B cell (primary cell): ENCODE results near the gene INAFM2. TPM values are rescaled to one million over a fixed set of nuclear protein-coding genes. Genes with fewer than 3 reads are reported as not detected.

Source experiments
- ATAC-seq: fragments of 200-7000 bp; cut with Tn5 transposase; one replicate; pipeline ENCODE4 v1.10.0; 2021; ENCODE audit warnings: low read depth, mild to moderate bottlenecking, moderate number of reproducible peaks, moderate library complexity
- CTCF ChIA-PET: fragments of 350-600 bp; sonication (Branson Sonifier 250); formaldehyde crosslinking; loops from one replicate; lab custom pipeline; 2021; ENCODE audit warnings: antibody characterized with exemption, inconsistent platforms; lab: Charles Lee
- POLR2A ChIA-PET: fragments of 350-600 bp; sonication (Branson Sonifier 250); formaldehyde crosslinking; loops from one replicate; lab custom pipeline; 2021; ENCODE audit warnings: antibody characterized with exemption; lab: Charles Lee
- DNase-seq: peaks from one replicate; pipeline ENCODE4 v3.0.0; 2013
- H2AFZ ChIP-seq: 2 replicates; pipeline ENCODE4 v1.6.1; 2012; ENCODE audit warnings: mild to moderate bottlenecking, low read depth, low read length; ENCODE audit not compliant: insufficient read depth, poor library complexity, severe bottlenecking
- H3K27ac ChIP-seq, 2 donors: 1 replicate in 1 of 2; 2 replicates in 1 of 2; pipeline ENCODE4 v1.5.1; 2012 to 2013; ENCODE audit warnings: low read length in 2 of 2, mild to moderate bottlenecking in 2 of 2, moderate library complexity in 1 of 2
- H3K27me3 ChIP-seq, 4 experiments: fragments of 200-600 bp in 1 of 4; sonication (generic) in 1 of 4; replicated peaks in 1 of 4; 1 replicate in 2 of 4; 2 replicates in 2 of 4; pipeline versions ENCODE4 v1.6.1 to v1.7.0; 2013 to 2016; ENCODE audit warnings: low read length in 3 of 4, mild to moderate bottlenecking in 2 of 4, mixed read lengths in 1 of 4, moderate library complexity in 1 of 4; ENCODE audit not compliant: insufficient read depth in 4 of 4, control insufficient read depth in 3 of 4; ENCODE audit errors: control extremely low read depth in 1 of 4
- H3K36me3 ChIP-seq, 2 experiments: replicated peaks in 1 of 2; 1 replicate in 1 of 2; 2 replicates in 1 of 2; pipeline versions ENCODE4 v1.6.1 to v1.7.1; 2013; ENCODE audit warnings: low read length in 1 of 2; ENCODE audit not compliant: insufficient read depth in 2 of 2, control insufficient read depth in 1 of 2; ENCODE audit errors: control extremely low read depth in 1 of 2, extremely low read depth in 1 of 2
- H3K4me1 ChIP-seq, 2 donors: fragments of 200-600 bp in 1 of 2; sonication (generic) in 1 of 2; 1 replicate in 1 of 2; 2 replicates in 1 of 2; pipeline versions ENCODE4 v1.5.1 to v1.6.1; 2013 to 2017; ENCODE audit warnings: low read length in 2 of 2; ENCODE audit not compliant: control insufficient read depth in 2 of 2, insufficient read depth in 2 of 2
- H3K4me2 ChIP-seq: replicated peaks from 2 replicates; pipeline ENCODE3; 2012; ENCODE audit warnings: mild to moderate bottlenecking, low read depth, low read length; ENCODE audit not compliant: poor library complexity, severe bottlenecking
- H3K4me3 ChIP-seq, 5 experiments: fragments of 200-600 bp in 1 of 5; sonication (generic) in 1 of 5; 1 replicate in 3 of 5; 2 replicates in 2 of 5; pipeline versions ENCODE4 v1.5.1 to v1.7.0; 2011 to 2016; ENCODE audit warnings: low read length in 4 of 5, mild to moderate bottlenecking in 4 of 5, low read depth in 2 of 5, control low read depth in 1 of 5, moderate library complexity in 1 of 5; ENCODE audit not compliant: insufficient read depth in 1 of 5; ENCODE audit errors: control extremely low read depth in 1 of 5, extremely low read depth in 1 of 5
- H3K79me2 ChIP-seq: fragments of 200-600 bp; sonication (generic); one replicate; pipeline ENCODE4 v1.6.0; 2016; ENCODE audit warnings: low read length; ENCODE audit not compliant: control insufficient read depth, insufficient read depth
- H3K9ac ChIP-seq: fragments of 200-600 bp; sonication (generic); 2 replicates; pipeline ENCODE4 v1.6.1; 2017; ENCODE audit warnings: mild to moderate bottlenecking, low read length, moderate library complexity
- H3K9me3 ChIP-seq, 3 donors: one replicate each; pipeline versions ENCODE4 v1.6.1 to v1.7.1; 2013; ENCODE audit warnings: low read length in 2 of 3; ENCODE audit not compliant: control insufficient read depth in 2 of 3, insufficient read depth in 1 of 3; ENCODE audit errors: control extremely low read depth in 1 of 3
- H4K20me1 ChIP-seq: 2 replicates; pipeline ENCODE4 v1.6.0; 2012; ENCODE audit warnings: mild to moderate bottlenecking, low read length; ENCODE audit not compliant: insufficient read depth, control insufficient read depth, poor library complexity, severe bottlenecking
- H3K27ac Mint-ChIP-seq: one replicate; pipeline ENCODE4 v1.8.0; 2021; ENCODE audit warnings: mixed read lengths
- H3K27me3 Mint-ChIP-seq: one replicate; pipeline ENCODE4 v1.8.0; 2021; ENCODE audit warnings: mixed read lengths
- H3K4me1 Mint-ChIP-seq: one replicate; pipeline ENCODE4 v1.8.0; 2021; ENCODE audit warnings: mixed read lengths
- H3K4me3 Mint-ChIP-seq: one replicate; pipeline ENCODE4 v1.8.0; 2021; ENCODE audit warnings: mixed read lengths
- H3K9me3 Mint-ChIP-seq: one replicate; pipeline ENCODE4 v1.8.0; 2022; ENCODE audit warnings: mixed read lengths; ENCODE audit not compliant: insufficient read depth
- EZH2 ChIP-seq: IDR thresholded peaks from 2 replicates; pipeline ENCODE4 v1.6.1; 2012; ENCODE audit warnings: borderline replicate concordance, low read depth, mild to moderate bottlenecking, moderate library complexity, low read length; ENCODE audit not compliant: insufficient read depth, poor library complexity, severe bottlenecking
- WGBS: methylation state at CpG from one replicate; pipeline ENCODE4 v1.1.5; 2013; ENCODE audit warnings: missing lambda C conversion rate; ENCODE audit not compliant: insufficient coverage; 5-methylcytosine and 5-hydroxymethylcytosine counted together
- intact Hi-C: fragments of 100-400 bp; cut with micrococcal nuclease; formaldehyde crosslinking; loops from one replicate; pipeline ENCODE4 v1.10.0; 2022
- polyA plus RNA-seq: library from polyadenylated mRNA; depleted of rRNA; stranded (reverse); fragments of >200 nt; gene quantifications from 2 replicates; pipeline ENCODE4 v1.2.3, GENCODE V29; 2012
- total RNA-seq, 2 donors: library from RNA; stranded (reverse); fragments of 120-200 nt in 1 of 2; gene quantifications; 1 replicate in 1 of 2; 2 replicates in 1 of 2; pipeline versions ENCODE4 v1.2.3 to v1.2.4, GENCODE V29; 2013 to 2022
- TF ChIP-seq, protein P1 (sequence below): fragments of 200-600 bp; IDR thresholded peaks from one replicate; pipeline ENCODE4 v1.8.0; 2022; ENCODE audit warnings: antibody characterized with exemption, mild to moderate bottlenecking

Gene INAFM2
- total and polyA plus RNA-seq, 2 donors (not counting 1 experiment from before 2014, with no cell fraction given), result 3.0 to 7.0 TPM

DNA sequence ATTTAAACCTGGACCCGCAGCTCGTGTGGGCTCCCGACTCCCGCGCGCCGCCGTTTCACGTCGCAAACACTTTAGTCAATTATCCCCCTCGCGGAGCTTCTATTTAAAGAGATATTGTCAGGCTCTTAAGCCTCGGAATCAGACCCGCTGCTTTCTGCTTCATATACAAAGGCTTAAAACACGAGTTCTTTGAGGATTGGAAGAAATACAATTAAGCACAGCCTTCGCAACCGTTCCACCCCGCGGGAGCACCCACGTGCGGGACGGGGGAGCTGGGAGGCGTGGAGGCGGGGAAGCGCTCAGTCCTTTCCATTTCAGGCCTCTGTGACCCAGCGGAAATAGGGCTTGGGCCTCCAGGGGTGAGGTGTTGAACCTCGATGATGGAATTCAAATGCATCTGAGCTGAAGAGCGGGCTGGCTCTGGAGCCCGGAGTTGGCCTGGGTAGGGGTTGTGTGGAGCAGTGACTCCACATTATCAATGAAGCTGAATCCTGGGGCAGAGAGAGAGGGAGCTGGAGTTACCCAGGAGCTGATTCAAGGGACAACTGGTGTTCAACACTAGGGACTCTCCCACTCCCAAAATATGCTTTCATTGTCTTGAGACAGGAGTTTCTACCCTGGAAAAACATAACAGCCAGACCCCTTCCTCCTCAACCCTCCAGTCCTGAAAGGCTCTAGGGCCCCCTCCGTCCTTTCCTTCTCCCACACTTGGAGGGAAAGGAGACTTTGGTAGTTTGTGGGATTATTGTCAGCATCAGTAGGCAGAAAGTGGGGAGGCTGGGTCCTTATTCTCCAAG is 43.0 kb upstream of the INAFM2 start:
- Histone ChIP-seq H3K9me3 (peaks cover 0 to 11% (median 0%) of the 10 kb centered on the region in 3 donors), H3K4me3 (no peak overlapping the region), H3K27ac (no peak overlapping the region), H3K36me3 (no peaks in the 10 kb centered on the region), H3K4me1 (peaks cover 19 to 33% of the 10 kb centered on the region in 2 donors), H2AFZ (no peak overlapping the region), H3K79me2 (no peaks in the 10 kb centered on the region), H3K27me3 (peaks cover 0 to 53% (median 23%) of the 10 kb centered on the region in 4 experiments), H4K20me1 (no peaks in the 10 kb centered on the region), H3K4me2 (no peak overlapping the region), H3K9ac (no peak overlapping the region)
- H3K4me1 Mint-ChIP-seq, result peaks cover 26% of the 10 kb centered on the region
- CTCF ChIA-PET, result interaction anchor here (0.5 to 12.3 kb wide), 16 partner anchors 8 to 492 kb away, joined by 3 to 382 read pairs (median 20); partner anchors contain the start of genes CCDC9B, INAFM2, KNSTRN and PLCB2
- peaks cover 21% of the 10 kb centered on the region for H3K27me3 Mint-ChIP-seq
- WGBS, result 95% methylated on average over 29 of the region's 30 CpGs
- ATAC-seq, result no peak
- TF ChIP-seq, protein P1, sequence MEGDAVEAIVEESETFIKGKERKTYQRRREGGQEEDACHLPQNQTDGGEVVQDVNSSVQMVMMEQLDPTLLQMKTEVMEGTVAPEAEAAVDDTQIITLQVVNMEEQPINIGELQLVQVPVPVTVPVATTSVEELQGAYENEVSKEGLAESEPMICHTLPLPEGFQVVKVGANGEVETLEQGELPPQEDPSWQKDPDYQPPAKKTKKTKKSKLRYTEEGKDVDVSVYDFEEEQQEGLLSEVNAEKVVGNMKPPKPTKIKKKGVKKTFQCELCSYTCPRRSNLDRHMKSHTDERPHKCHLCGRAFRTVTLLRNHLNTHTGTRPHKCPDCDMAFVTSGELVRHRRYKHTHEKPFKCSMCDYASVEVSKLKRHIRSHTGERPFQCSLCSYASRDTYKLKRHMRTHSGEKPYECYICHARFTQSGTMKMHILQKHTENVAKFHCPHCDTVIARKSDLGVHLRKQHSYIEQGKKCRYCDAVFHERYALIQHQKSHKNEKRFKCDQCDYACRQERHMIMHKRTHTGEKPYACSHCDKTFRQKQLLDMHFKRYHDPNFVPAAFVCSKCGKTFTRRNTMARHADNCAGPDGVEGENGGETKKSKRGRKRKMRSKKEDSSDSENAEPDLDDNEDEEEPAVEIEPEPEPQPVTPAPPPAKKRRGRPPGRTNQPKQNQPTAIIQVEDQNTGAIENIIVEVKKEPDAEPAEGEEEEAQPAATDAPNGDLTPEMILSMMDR, result no peak
- no peak for TF ChIP-seq EZH2
- POLR2A ChIA-PET, result interaction anchor here (0.9 to 1.3 kb wide), 3 partner anchors 30 to 54 kb away, joined by 3 to 4 read pairs (median 3); no protein-coding TSS in a partner anchor
- intact Hi-C loops, result loop anchor here (5.0 kb wide), 2 partner anchors 42 to 348 kb away; partner anchors contain the start of genes EIF2AK4 and INAFM2
- H3K27ac Mint-ChIP-seq, result no peak overlapping the region
- peak overlapping the region; percentile 66 for H3K4me3 Mint-ChIP-seq
- no peaks in the 10 kb centered on the region for H3K9me3 Mint-ChIP-seq
- no peak for DNase-seq
